SK-N-SH treated with all-trans-retinoic acid at 6 μM for 48 hours (cell line): ENCODE data around the gene DNAJC27.

Source experiments
- ARNTL ChIP-seq: fragments of 450-650 bp; formaldehyde crosslinking; IDR thresholded peaks from 2 replicates; pipeline ENCODE4 v1.5.0; 2020; ENCODE audit warnings: low read depth, mild to moderate bottlenecking, moderate library complexity, borderline replicate concordance
- ISL1 ChIP-seq: fragments of 250-450 bp; sonication (Bioruptor Pico); IDR thresholded peaks from 2 replicates; pipeline ENCODE4 v2.1.2; 2022; ENCODE audit warnings: mild to moderate bottlenecking, moderate library complexity
- TCF4 ChIP-seq: fragments of 250-450 bp; sonication (Bioruptor Pico); IDR thresholded peaks from 2 replicates; pipeline ENCODE4 v1.8.0; 2021; ENCODE audit warnings: mild to moderate bottlenecking, moderate library complexity, borderline replicate concordance
- ZFP30 ChIP-seq: fragments of 450-650 bp; formaldehyde crosslinking; IDR thresholded peaks from 2 replicates; pipeline ENCODE4 v1.5.0; 2022; ENCODE audit warnings: mild to moderate bottlenecking, moderate library complexity
- TF ChIP-seq, protein P1 (sequence below): fragments of 250-450 bp; sonication (Bioruptor Pico); IDR thresholded peaks from 2 replicates; pipeline ENCODE4 v1.5.1; 2020; ENCODE audit warnings: low read depth, mild to moderate bottlenecking, moderate library complexity

DNA sequence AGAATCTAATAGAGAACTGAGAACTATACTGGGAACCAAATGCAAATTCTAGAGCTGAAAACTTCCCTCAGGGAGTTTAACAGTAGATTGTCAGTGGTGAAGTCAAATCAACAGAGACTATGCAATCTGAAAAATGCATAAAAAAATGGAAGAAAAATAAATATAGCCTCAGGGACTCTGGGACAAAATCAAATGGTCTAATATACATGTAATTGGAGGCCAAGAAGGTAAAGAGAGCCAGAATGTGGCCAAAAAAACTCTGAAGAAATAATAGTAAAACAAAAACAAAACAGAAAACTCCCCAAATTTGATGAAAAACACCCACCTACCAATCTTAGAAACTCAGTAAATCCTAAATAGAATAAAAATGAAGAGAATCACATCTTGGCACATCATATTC lies 16.5 kb downstream of the DNAJC27 start:
- no peak for TF ChIP-seq TCF4
- TF ChIP-seq ARNTL (CRISPR knock-in tag) = no peak
- TF ChIP-seq ZFP30 (CRISPR knock-in tag) = no peak
- TF ChIP-seq ISL1 = no peak
- TF ChIP-seq, protein P1, sequence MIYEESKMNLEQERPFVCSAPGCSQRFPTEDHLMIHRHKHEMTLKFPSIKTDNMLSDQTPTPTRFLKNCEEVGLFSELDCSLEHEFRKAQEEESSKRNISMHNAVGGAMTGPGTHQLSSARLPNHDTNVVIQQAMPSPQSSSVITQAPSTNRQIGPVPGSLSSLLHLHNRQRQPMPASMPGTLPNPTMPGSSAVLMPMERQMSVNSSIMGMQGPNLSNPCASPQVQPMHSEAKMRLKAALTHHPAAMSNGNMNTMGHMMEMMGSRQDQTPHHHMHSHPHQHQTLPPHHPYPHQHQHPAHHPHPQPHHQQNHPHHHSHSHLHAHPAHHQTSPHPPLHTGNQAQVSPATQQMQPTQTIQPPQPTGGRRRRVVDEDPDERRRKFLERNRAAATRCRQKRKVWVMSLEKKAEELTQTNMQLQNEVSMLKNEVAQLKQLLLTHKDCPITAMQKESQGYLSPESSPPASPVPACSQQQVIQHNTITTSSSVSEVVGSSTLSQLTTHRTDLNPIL (CRISPR knock-in tag) = no peak
